ENCODE measurements around the gene DLG2.
"Not testable (repeated sequence)": the region's sequence is repeated elsewhere in the genome, so short reads cannot be mapped to it uniquely, and the experiment has no call there.

Gene DLG2

GRCh38 chr11:83734120-83734519, 1893.0 kb downstream of the DLG2 start:
- H3K36me3 ChIP-seq: no peaks in the 10 kb centered on the region
- DNase-seq: no peak
- H3K4me3 ChIP-seq (ENCODE audit: low read depth, low read length): no peak overlapping the region
- no peak overlapping the region for H3K27ac ChIP-seq
- no peaks in the 10 kb centered on the region for H3K27me3 ChIP-seq (ENCODE audit: insufficient read depth, low read depth, severe bottlenecking)
- no peak for TF ChIP-seq CTCF (IDR thresholded peaks at IDR 0.05; ENCODE audit: low read depth, low read length)
- H3K9me3 ChIP-seq (ENCODE audit: severe bottlenecking): no peaks in the 10 kb centered on the region

- H3K4me3 ChIP-seq (ENCODE audit: low read depth, low read length); H3K36me3 ChIP-seq; H3K27me3 ChIP-seq (ENCODE audit: insufficient read depth, low read depth, severe bottlenecking); H3K27ac ChIP-seq; H3K9me3 ChIP-seq (ENCODE audit: severe bottlenecking); DNase-seq: not testable (repeated sequence)
These were observed 1895.9 kb downstream of the DLG2 start for GRCh38 chr11:83731288-83731687.

- no peak for DNase-seq
- H3K27ac ChIP-seq: no peak overlapping the region
- TF ChIP-seq CTCF (IDR thresholded peaks at IDR 0.05; ENCODE audit: low read depth, low read length): no peak
- H3K4me3 ChIP-seq (ENCODE audit: low read depth, low read length): no peak overlapping the region
- H3K9me3 ChIP-seq (ENCODE audit: severe bottlenecking): no peaks in the 10 kb centered on the region
- H3K36me3 ChIP-seq: no peaks in the 10 kb centered on the region
- no peaks in the 10 kb centered on the region for H3K27me3 ChIP-seq (ENCODE audit: insufficient read depth, low read depth, severe bottlenecking)
These were observed 1898.9 kb downstream of the DLG2 start for GRCh38 chr11:83728281-83728680.

- Histone ChIP-seq H3K9me3 (ENCODE audit: severe bottlenecking) (no peaks in the 10 kb centered on the region), H3K27me3 (ENCODE audit: insufficient read depth, low read depth, severe bottlenecking) (no peaks in the 10 kb centered on the region), H3K27ac (no peak overlapping the region), H3K4me3 (ENCODE audit: low read depth, low read length) (no peak overlapping the region), H3K36me3 (no peaks in the 10 kb centered on the region)
- no peak for TF ChIP-seq CTCF (IDR thresholded peaks at IDR 0.05; ENCODE audit: low read depth, low read length)
- no peak for DNase-seq
These were observed 1899.9 kb downstream of the DLG2 start for GRCh38 chr11:83727251-83727650.

- Histone ChIP-seq H3K9me3 (ENCODE audit: severe bottlenecking) (no peaks in the 10 kb centered on the region), H3K27me3 (ENCODE audit: insufficient read depth, low read depth, severe bottlenecking) (no peaks in the 10 kb centered on the region), H3K36me3 (no peaks in the 10 kb centered on the region), H3K27ac (no peak overlapping the region), H3K4me3 (ENCODE audit: low read depth, low read length) (no peak overlapping the region)
- no peak for TF ChIP-seq CTCF (IDR thresholded peaks at IDR 0.05; ENCODE audit: low read depth, low read length)
- no peak for DNase-seq
These were observed 1900.8 kb downstream of the DLG2 start for GRCh38 chr11:83726316-83726715.

- Histone ChIP-seq H3K4me3 (ENCODE audit: low read depth, low read length) (no peak overlapping the region), H3K27ac (no peak overlapping the region), H3K27me3 (ENCODE audit: insufficient read depth, low read depth, severe bottlenecking) (no peaks in the 10 kb centered on the region), H3K36me3 (no peaks in the 10 kb centered on the region), H3K9me3 (ENCODE audit: severe bottlenecking) (no peaks in the 10 kb centered on the region)
- TF ChIP-seq CTCF (IDR thresholded peaks at IDR 0.05; ENCODE audit: low read depth, low read length): no peak
- no peak for DNase-seq
These were observed 1901.4 kb downstream of the DLG2 start for GRCh38 chr11:83725728-83726127.

Data from WERI-Rb-1 (cell line).